ENCODE measurements around the gene QSOX2.

The QSOX2 gene

GRCh38 chr9:136218673-136219072, 26.9 kb downstream of the QSOX2 start:
- DNase-seq: no peak

- no peak for DNase-seq
Observed at GRCh38 chr9:136218271-136218670, 27.3 kb downstream of the QSOX2 start.

GRCh38 chr9:136216541-136217244, 28.9 kb downstream of the QSOX2 start:
- DNase-seq: no peak

- no peak for DNase-seq
Observed at GRCh38 chr9:136213733-136214132, 31.9 kb downstream of the QSOX2 start.

GRCh38 chr9:136212345-136212950, 33.2 kb downstream of the QSOX2 start:
- DNase-seq: no peak

GRCh38 chr9:136211441-136212344, 33.9 kb downstream of the QSOX2 start:
- no peak for DNase-seq

- DNase-seq: no peak
Observed at GRCh38 chr9:136211006-136211405, 34.6 kb downstream of the QSOX2 start.

- DNase-seq: no peak
Observed at GRCh38 chr9:136210276-136210675, 35.3 kb downstream of the QSOX2 start.

- no peak for DNase-seq
Observed at GRCh38 chr9:136209786-136210185, 35.8 kb downstream of the QSOX2 start.

GRCh38 chr9:136209232-136209631, 36.4 kb downstream of the QSOX2 start:
- no peak for DNase-seq

- no peak for DNase-seq
Observed at GRCh38 chr9:136208675-136209074, 36.9 kb downstream of the QSOX2 start.

- no peak for DNase-seq
Observed at GRCh38 chr9:136207616-136208015, 38.0 kb downstream of the QSOX2 start.

- peak; percentile 85 for DNase-seq
Observed at GRCh38 chr9:136206602-136207275, 38.9 kb downstream of the QSOX2 start.

GRCh38 chr9:136205707-136205992, 40.0 kb downstream of the QSOX2 start:
- DNase-seq: no peak

- no peak for DNase-seq
Observed at GRCh38 chr9:136204838-136205706, 40.5 kb downstream of the QSOX2 start, which contains the start of gene LHX3. Gene LHX3, minus strand, starts transcription at chr9:136205128. Its CDS starts 116 bp downstream, at chr9:136205012.

GRCh38 chr9:136204145-136204805, 41.3 kb downstream of the QSOX2 start:
- no peak for DNase-seq

- no peak for DNase-seq
Observed at GRCh38 chr9:136203408-136204144, 42.0 kb downstream of the QSOX2 start.

GRCh38 chr9:136202454-136203407, 42.9 kb downstream of the QSOX2 start:
- DNase-seq: no peak

- no peak for DNase-seq
Observed at GRCh38 chr9:136201609-136202453, 43.8 kb downstream of the QSOX2 start.

Data from GF-D8 (cell line).